ENCODE results near the gene PTPRK. TPM values are rescaled to one million over a fixed set of nuclear protein-coding genes. Genes with fewer than 3 reads are reported as not detected.

Gene PTPRK
- total and polyA plus RNA-seq, 2 of the 13 experiments (the other 11 are each of a cell fraction or from before 2014, with no cell fraction given) = 43.6 to 98.3 TPM

- Histone ChIP-seq H3K27me3 (ENCODE audit: control insufficient read depth in 1 of 2, insufficient read depth in 2 of 2, low read length in 2 of 2) (no peaks in the 10 kb centered on the region), H3K36me3 (replicated peaks in 1 of 2; ENCODE audit: control insufficient read depth in 1 of 2, insufficient read depth in 2 of 2, low read length in 2 of 2) (no peaks in the 10 kb centered on the region), H3K9me3 (ENCODE audit: low read length) (peaks cover 9% of the 10 kb centered on the region), H3K4me1 (ENCODE audit: insufficient read depth, low read length) (peaks cover 12% of the 10 kb centered on the region), H3K4me3 (replicated peaks in 1 of 3; ENCODE audit: insufficient read depth in 1 of 3, low read depth in 2 of 3, low read length in 3 of 3) (no peak overlapping the region), H4K20me1 (ENCODE audit: insufficient read depth, low read length) (no peaks in the 10 kb centered on the region), H3K4me2 (ENCODE audit: low read depth, low read length) (no peak overlapping the region), H2AFZ (ENCODE audit: low read length) (no peak overlapping the region), H3K9ac (ENCODE audit: insufficient read depth, low read depth, low read length) (no peak overlapping the region), H3K27ac (ENCODE audit: extremely low read length, insufficient read depth, low read length) (no peak overlapping the region), H3K79me2 (ENCODE audit: insufficient read depth, low read length) (no peaks in the 10 kb centered on the region)
- FAIRE-seq = no peak
- in situ Hi-C loops (cut with HindIII; ENCODE audit: extremely low pct_ligation_motif_present, low pct_unique_long_range_greater_than_20kb) (no loop called here), intact Hi-C loops (cut with micrococcal nuclease; ENCODE audit: unreplicated experiment) (no loop called here)
- no peak for TF ChIP-seq MZF1 (CRISPR knock-in tag; IDR thresholded peaks at IDR 0.05; ENCODE audit: borderline replicate concordance)
- TF ChIP-seq CREB1 (IDR thresholded peaks at IDR 0.05) = peak; percentile 75
- TF ChIP-seq CREB1 (CRISPR knock-in tag; IDR thresholded peaks at IDR 0.05) = no peak
- ChIA-PET POLR2A (no interaction called here), CTCF (ENCODE audit: low intra/inter-chr PET ratio, low total read pairs) (no interaction called here)
- no peak for DNase-seq (ENCODE audit: low spot score)
- ATAC-seq = no peak
- BruUV-seq (replicated peaks) = no TSS peak
- WGBS (ENCODE audit: low lambda C conversion rate) = 5% methylated on average over 2 of the region's 2 CpGs
These were observed 583.3 kb downstream of the PTPRK start for GRCh38 chr6:127937102-127937501.

GRCh38 chr6:127934956-127935355, 585.4 kb downstream of the PTPRK start:
- 24% methylated on average over 1 of the region's 1 CpG for WGBS (ENCODE audit: low lambda C conversion rate)
- Histone ChIP-seq H3K4me3 (replicated peaks in 1 of 3; ENCODE audit: insufficient read depth in 1 of 3, low read depth in 2 of 3, low read length in 3 of 3) (no peak overlapping the region), H3K9ac (ENCODE audit: insufficient read depth, low read depth, low read length) (no peak overlapping the region), H4K20me1 (ENCODE audit: insufficient read depth, low read length) (no peaks in the 10 kb centered on the region), H3K27ac (ENCODE audit: extremely low read length, insufficient read depth, low read length) (no peak overlapping the region), H3K4me1 (ENCODE audit: insufficient read depth, low read length) (peaks cover 10% of the 10 kb centered on the region), H3K27me3 (ENCODE audit: control insufficient read depth in 1 of 2, insufficient read depth in 2 of 2, low read length in 2 of 2) (no peaks in the 10 kb centered on the region), H3K9me3 (ENCODE audit: low read length) (peaks cover 9% of the 10 kb centered on the region), H3K4me2 (ENCODE audit: low read depth, low read length) (no peak overlapping the region), H3K79me2 (ENCODE audit: insufficient read depth, low read length) (no peaks in the 10 kb centered on the region), H3K36me3 (replicated peaks in 1 of 2; ENCODE audit: control insufficient read depth in 1 of 2, insufficient read depth in 2 of 2, low read length in 2 of 2) (no peaks in the 10 kb centered on the region), H2AFZ (ENCODE audit: low read length) (no peak overlapping the region)
- FAIRE-seq (no peak), DNase-seq (ENCODE audit: low spot score) (no peak), ATAC-seq (no peak)
- no TSS peak for BruUV-seq (replicated peaks)
- intact Hi-C loops (cut with micrococcal nuclease; ENCODE audit: unreplicated experiment) = no loop called here
- in situ Hi-C loops (cut with HindIII; ENCODE audit: extremely low pct_ligation_motif_present, low pct_unique_long_range_greater_than_20kb) = no loop called here
- POLR2A ChIA-PET = no interaction called here
- TF ChIP-seq ZNF564 (CRISPR knock-in tag; IDR thresholded peaks at IDR 0.05) = no peak
- CTCF ChIA-PET (ENCODE audit: low intra/inter-chr PET ratio, low total read pairs) = no interaction called here

Measured in HepG2 (cell line).